ENCODE results near the gene TRIM33. TPM values are rescaled to one million over a fixed set of nuclear protein-coding genes. Genes with fewer than 3 reads are reported as not detected.

The TRIM33 gene
- total RNA-seq, 1 experiment from 2014 or later: 28.7 TPM

DNA sequence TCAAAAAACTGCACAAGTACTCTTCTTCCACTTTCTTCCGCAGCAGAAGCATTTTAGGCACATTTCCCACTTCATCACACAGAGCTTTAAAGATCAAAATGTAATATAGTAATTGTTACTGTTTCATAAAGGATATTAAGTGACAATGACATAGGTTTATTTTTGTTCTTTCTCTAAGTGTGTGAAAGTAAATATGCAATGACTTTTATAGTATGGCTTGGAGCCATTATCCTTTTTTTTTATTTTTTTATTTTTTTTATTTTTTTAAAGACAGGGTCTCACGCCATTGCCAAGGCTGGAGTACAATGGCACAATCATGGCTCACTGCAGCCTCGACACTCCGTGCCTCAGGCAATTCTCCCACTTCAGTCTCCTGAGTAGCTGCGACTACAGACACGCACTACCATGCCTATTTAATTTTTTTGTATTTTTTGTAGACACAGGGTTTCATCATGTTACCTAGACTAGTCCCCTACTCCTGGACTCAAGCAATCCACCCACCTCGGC lies 7.0 kb downstream of the TRIM33 start:
- no peak overlapping the region for H3K4me3 Mint-ChIP-seq (ENCODE audit: unreplicated experiment)
- peaks cover 5% of the 10 kb centered on the region; the same call in 1 of the 2 replicates for H3K4me1 ChIP-seq
- H3K4me1 Mint-ChIP-seq (ENCODE audit: low read depth, unreplicated experiment): peaks cover 9% of the 10 kb centered on the region
- intact Hi-C loops (cut with micrococcal nuclease; ENCODE audit: unreplicated experiment): no loop called here
- H3K36me3 ChIP-seq (ENCODE audit: control insufficient read depth, insufficient read depth, low read length): no peaks in the 10 kb centered on the region
- no peaks in the 10 kb centered on the region for H3K27me3 Mint-ChIP-seq (ENCODE audit: insufficient read depth, unreplicated experiment)
- no peak for DNase-seq
- H3K9me3 Mint-ChIP-seq (ENCODE audit: unreplicated experiment): no peaks in the 10 kb centered on the region
- BruUV-seq (replicated peaks): no TSS peak
- H3K4me3 ChIP-seq (ENCODE audit: low read depth, low read length): no peak overlapping the region
- CTCF ChIA-PET: no interaction called here
- no peaks in the 10 kb centered on the region for H3K9me3 ChIP-seq
- TF ChIP-seq, protein P1, sequence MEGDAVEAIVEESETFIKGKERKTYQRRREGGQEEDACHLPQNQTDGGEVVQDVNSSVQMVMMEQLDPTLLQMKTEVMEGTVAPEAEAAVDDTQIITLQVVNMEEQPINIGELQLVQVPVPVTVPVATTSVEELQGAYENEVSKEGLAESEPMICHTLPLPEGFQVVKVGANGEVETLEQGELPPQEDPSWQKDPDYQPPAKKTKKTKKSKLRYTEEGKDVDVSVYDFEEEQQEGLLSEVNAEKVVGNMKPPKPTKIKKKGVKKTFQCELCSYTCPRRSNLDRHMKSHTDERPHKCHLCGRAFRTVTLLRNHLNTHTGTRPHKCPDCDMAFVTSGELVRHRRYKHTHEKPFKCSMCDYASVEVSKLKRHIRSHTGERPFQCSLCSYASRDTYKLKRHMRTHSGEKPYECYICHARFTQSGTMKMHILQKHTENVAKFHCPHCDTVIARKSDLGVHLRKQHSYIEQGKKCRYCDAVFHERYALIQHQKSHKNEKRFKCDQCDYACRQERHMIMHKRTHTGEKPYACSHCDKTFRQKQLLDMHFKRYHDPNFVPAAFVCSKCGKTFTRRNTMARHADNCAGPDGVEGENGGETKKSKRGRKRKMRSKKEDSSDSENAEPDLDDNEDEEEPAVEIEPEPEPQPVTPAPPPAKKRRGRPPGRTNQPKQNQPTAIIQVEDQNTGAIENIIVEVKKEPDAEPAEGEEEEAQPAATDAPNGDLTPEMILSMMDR (IDR thresholded peaks at IDR 0.05; ENCODE audit: insufficient read depth in 1 of 2, low read depth in 1 of 2, low read length in 1 of 2, severe bottlenecking in 1 of 2, unreplicated experiment in 1 of 2): no peak
- H3K27me3 ChIP-seq (replicated peaks; ENCODE audit: control insufficient read depth, insufficient read depth, low read length): no peaks in the 10 kb centered on the region
- H3K36me3 Mint-ChIP-seq (ENCODE audit: insufficient read depth, unreplicated experiment): peaks cover 3% of the 10 kb centered on the region
- H3K27ac Mint-ChIP-seq (ENCODE audit: unreplicated experiment): no peak overlapping the region
- POLR2A ChIA-PET: no interaction called here

DNA sequence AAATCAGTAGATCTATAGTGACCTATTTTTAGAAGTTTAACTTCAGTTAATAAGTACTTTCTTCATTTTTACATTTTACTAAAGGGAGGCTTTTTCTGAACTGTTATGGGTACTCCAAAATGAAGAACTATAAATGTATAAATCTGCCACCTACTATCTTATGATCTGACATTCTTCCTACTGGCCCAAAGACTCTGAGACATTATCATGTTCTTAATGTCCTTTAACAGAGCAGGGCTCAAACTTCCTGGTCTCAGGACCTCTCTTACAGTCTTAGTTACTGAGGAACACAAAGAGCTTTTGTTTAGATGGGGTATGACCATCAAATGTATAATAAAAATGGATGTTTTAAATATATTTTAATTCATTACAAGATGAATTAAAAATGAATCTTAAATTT lies 8.9 kb downstream of the TRIM33 start:
- TF ChIP-seq, protein P1 (IDR thresholded peaks at IDR 0.05; ENCODE audit: insufficient read depth in 1 of 2, low read depth in 1 of 2, low read length in 1 of 2, severe bottlenecking in 1 of 2, unreplicated experiment in 1 of 2): no peak
- Mint-ChIP-seq H3K9me3 (ENCODE audit: unreplicated experiment) (no peaks in the 10 kb centered on the region), H3K27me3 (ENCODE audit: insufficient read depth, unreplicated experiment) (no peaks in the 10 kb centered on the region), H3K27ac (ENCODE audit: unreplicated experiment) (no peak overlapping the region), H3K4me3 (ENCODE audit: unreplicated experiment) (no peak overlapping the region), H3K36me3 (ENCODE audit: insufficient read depth, unreplicated experiment) (peaks cover 7% of the 10 kb centered on the region), H3K4me1 (ENCODE audit: low read depth, unreplicated experiment) (no peaks in the 10 kb centered on the region)
- no peaks in the 10 kb centered on the region for H3K36me3 ChIP-seq (ENCODE audit: control insufficient read depth, insufficient read depth, low read length)
- no peaks in the 10 kb centered on the region for H3K9me3 ChIP-seq
- intact Hi-C loops (cut with micrococcal nuclease; ENCODE audit: unreplicated experiment): no loop called here
- no peaks in the 10 kb centered on the region for H3K4me1 ChIP-seq
- no peaks in the 10 kb centered on the region for H3K27me3 ChIP-seq (replicated peaks; ENCODE audit: control insufficient read depth, insufficient read depth, low read length)
- ChIA-PET POLR2A (no interaction called here), CTCF (no interaction called here)
- no peak for DNase-seq
- no TSS peak for BruUV-seq (replicated peaks)
- no peak overlapping the region for H3K4me3 ChIP-seq (ENCODE audit: low read depth, low read length)

DNA sequence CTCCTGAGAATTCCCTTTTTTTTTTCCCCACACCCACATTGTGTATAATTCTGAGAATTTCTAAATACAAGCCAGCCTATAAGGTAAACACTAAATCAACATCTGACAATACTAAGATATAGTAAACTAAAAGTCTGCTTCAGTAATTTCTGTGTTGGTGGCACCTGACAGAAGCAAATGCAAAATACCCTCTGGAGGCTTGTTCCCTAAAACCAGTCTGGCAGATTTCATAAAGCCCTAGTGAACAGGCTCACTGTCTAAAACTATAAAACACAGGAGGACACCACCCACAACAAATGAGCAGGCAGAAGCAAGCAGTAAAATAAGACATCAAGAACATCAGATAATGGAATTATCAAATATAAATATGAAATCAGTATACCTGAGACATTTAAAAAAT lies 11.5 kb downstream of the TRIM33 start:
- Mint-ChIP-seq H3K27me3 (ENCODE audit: insufficient read depth, unreplicated experiment) (no peaks in the 10 kb centered on the region), H3K27ac (ENCODE audit: unreplicated experiment) (no peak overlapping the region), H3K4me3 (ENCODE audit: unreplicated experiment) (no peak overlapping the region), H3K9me3 (ENCODE audit: unreplicated experiment) (no peaks in the 10 kb centered on the region), H3K36me3 (ENCODE audit: insufficient read depth, unreplicated experiment) (peaks cover 7% of the 10 kb centered on the region), H3K4me1 (ENCODE audit: low read depth, unreplicated experiment) (no peaks in the 10 kb centered on the region)
- Histone ChIP-seq H3K4me3 (ENCODE audit: low read depth, low read length) (no peak overlapping the region), H3K27me3 (replicated peaks; ENCODE audit: control insufficient read depth, insufficient read depth, low read length) (no peaks in the 10 kb centered on the region), H3K9me3 (no peaks in the 10 kb centered on the region), H3K36me3 (ENCODE audit: control insufficient read depth, insufficient read depth, low read length) (no peaks in the 10 kb centered on the region), H3K4me1 (no peaks in the 10 kb centered on the region)
- TF ChIP-seq, protein P1 (IDR thresholded peaks at IDR 0.05; ENCODE audit: insufficient read depth in 1 of 2, low read depth in 1 of 2, low read length in 1 of 2, severe bottlenecking in 1 of 2, unreplicated experiment in 1 of 2): no peak
- ChIA-PET CTCF (no interaction called here), POLR2A (no interaction called here)
- BruUV-seq (replicated peaks): no TSS peak
- intact Hi-C loops (cut with micrococcal nuclease; ENCODE audit: unreplicated experiment): no loop called here
- DNase-seq: no peak
